ENCODE results near the gene ARL5C.

Gene ARL5C

DNA sequence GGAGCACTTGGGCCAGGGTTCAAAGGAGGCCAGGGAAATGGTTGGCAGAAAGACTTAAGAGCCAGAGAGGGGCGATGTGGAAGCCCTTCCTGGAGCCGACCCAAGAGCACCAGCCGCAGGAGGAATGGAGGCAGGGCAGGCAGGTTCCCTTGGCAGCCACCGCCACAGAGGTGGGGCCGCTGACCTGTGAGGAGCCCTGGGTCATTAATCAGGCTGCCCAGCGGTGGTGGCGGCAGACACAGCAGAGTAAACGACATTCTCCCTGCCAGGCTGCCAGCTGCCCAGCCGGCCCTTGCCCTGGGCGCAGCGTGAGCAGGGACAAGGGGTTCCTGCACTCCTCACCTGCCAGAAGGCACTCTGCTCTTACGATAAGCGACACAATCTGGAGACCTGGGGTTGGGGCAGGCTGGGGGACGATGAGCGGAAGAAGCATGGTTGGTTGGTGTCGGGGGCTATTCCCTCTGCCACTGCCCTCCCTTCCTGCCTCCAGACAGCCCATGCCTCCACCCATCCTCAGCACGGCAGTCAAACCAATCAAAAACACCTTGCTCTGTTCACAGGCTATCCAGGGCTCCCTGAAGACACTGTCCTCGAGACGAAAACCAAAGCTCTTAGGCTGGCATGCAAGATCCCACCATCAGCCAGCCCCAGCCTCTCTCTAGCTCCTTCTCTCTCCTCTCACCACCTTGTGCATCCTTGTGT is 55.4 kb downstream of the ARL5C start:
- H3K27ac ChIP-seq: no peak overlapping the region
- no peak for TF ChIP-seq CTCF (conservative IDR thresholded peaks at IDR 0.05)

GRCh38 chr17:39108461-39109375 is 57.2 kb downstream of the ARL5C start:
- H3K27ac ChIP-seq: no peak overlapping the region
- no peak for TF ChIP-seq CTCF (conservative IDR thresholded peaks at IDR 0.05)

GRCh38 chr17:39107973-39108372 is 58.0 kb downstream of the ARL5C start:
- TF ChIP-seq CTCF (conservative IDR thresholded peaks at IDR 0.05): no peak
- H3K27ac ChIP-seq: no peak overlapping the region

DNA sequence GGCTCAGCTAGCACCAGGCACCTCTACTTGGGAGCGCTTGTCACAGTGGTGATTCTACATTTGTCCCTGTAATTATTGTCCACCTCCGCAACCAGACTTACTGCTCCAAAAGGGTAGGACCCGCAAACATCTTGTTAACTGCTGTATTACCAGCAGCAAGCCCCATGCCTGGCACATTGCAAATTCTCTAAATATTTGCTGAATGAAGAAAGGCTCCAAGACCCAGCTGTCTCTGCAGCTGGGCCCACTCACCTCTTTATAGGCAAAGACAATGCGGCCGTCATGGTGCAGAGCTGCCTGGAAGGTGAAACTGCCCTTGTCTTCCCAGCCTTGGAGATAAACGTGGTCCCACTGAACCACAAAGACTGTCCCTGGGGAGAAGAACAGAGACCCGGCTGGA is 58.8 kb downstream of the ARL5C start:
- no peak for TF ChIP-seq CTCF (conservative IDR thresholded peaks at IDR 0.05)
- H3K27ac ChIP-seq: no peak overlapping the region

Data from VCaP (cell line).